Keratinocyte (primary cell): ENCODE results near the gene DOK4. TPM values are rescaled to one million over a fixed set of nuclear protein-coding genes. Genes with fewer than 3 reads are reported as not detected.

ENCODE experiments used
- DNase-seq: peaks from one replicate; pipeline ENCODE4 v3.0.0-alpha.2; 2011; ENCODE audit warnings: low read depth, missing footprints, low spot score
- FAIRE-seq: peaks from 2 replicates; lab custom pipeline; 2011; peaks lifted over from hg19 to GRCh38; lab: Jason Lieb, UNC
- H2AFZ ChIP-seq: 2 replicates; pipeline ENCODE4 v1.6.0; 2012; ENCODE audit warnings: low read length, control low read depth, inconsistent platforms; ENCODE audit not compliant: control insufficient read depth
- H3K27ac ChIP-seq: 2 replicates; pipeline ENCODE4 v1.5.1; 2011; ENCODE audit warnings: low read length; ENCODE audit not compliant: control insufficient read depth, insufficient read depth
- H3K27me3 ChIP-seq: 3 replicates; pipeline ENCODE4 v1.6.0; 2011; ENCODE audit warnings: low read length; ENCODE audit not compliant: control insufficient read depth, insufficient read depth; ENCODE audit errors: extremely low read depth
- H3K36me3 ChIP-seq, 2 experiments: 2 replicates in 1 of 2; 3 replicates in 1 of 2; pipeline ENCODE4 v1.5.1; 2011; ENCODE audit warnings: low read length in 2 of 2, mild to moderate bottlenecking in 1 of 2; ENCODE audit not compliant: control insufficient read depth in 2 of 2, insufficient read depth in 2 of 2; ENCODE audit errors: extremely low read depth in 1 of 2
- H3K4me1 ChIP-seq: 3 replicates; pipeline ENCODE4 v1.5.1; 2011; ENCODE audit warnings: low read length; ENCODE audit not compliant: control insufficient read depth, insufficient read depth; ENCODE audit errors: extremely low read depth
- H3K4me2 ChIP-seq: 3 replicates; pipeline ENCODE4 v1.6.0; 2011; ENCODE audit warnings: low read depth, low read length; ENCODE audit not compliant: control insufficient read depth, insufficient read depth; ENCODE audit errors: extremely low read depth
- H3K4me3 ChIP-seq, 3 experiments: fragments of 200-600 bp in 1 of 3; sonication (generic) in 1 of 3; 2 replicates in 2 of 3; 3 replicates in 1 of 3; pipeline ENCODE4 v1.5.1; 2011 to 2016; ENCODE audit warnings: low read length in 3 of 3, mild to moderate bottlenecking in 3 of 3, control low read depth in 2 of 3, inconsistent platforms in 1 of 3, low read depth in 1 of 3, mixed read lengths in 1 of 3, mixed run types in 1 of 3, moderate library complexity in 1 of 3; ENCODE audit not compliant: control insufficient read depth in 2 of 3, insufficient read depth in 2 of 3; ENCODE audit errors: extremely low read depth in 1 of 3
- H3K79me2 ChIP-seq: 2 replicates; pipeline ENCODE4 v1.6.0; 2012; ENCODE audit warnings: low read length; ENCODE audit not compliant: control insufficient read depth, insufficient read depth
- H3K9ac ChIP-seq: 3 replicates; pipeline ENCODE4 v1.6.0; 2011; ENCODE audit warnings: low read length; ENCODE audit not compliant: control insufficient read depth, insufficient read depth; ENCODE audit errors: extremely low read depth
- H3K9me1 ChIP-seq: 3 replicates; pipeline ENCODE4 v1.6.0; 2011; ENCODE audit warnings: low read length; ENCODE audit not compliant: control insufficient read depth, insufficient read depth; ENCODE audit errors: extremely low read depth
- H3K9me3 ChIP-seq: 2 replicates; pipeline ENCODE4 v1.5.1; 2012; ENCODE audit warnings: low read depth, low read length; ENCODE audit not compliant: control insufficient read depth
- H4K20me1 ChIP-seq: 3 replicates; pipeline ENCODE4 v1.6.0; 2011; ENCODE audit warnings: low read length; ENCODE audit not compliant: control insufficient read depth, insufficient read depth; ENCODE audit errors: extremely low read depth
- EZH2 ChIP-seq: IDR thresholded peaks from one replicate; pipeline ENCODE4 v1.6.1; 2012; ENCODE audit warnings: inconsistent platforms, mild to moderate bottlenecking, low read length, moderate library complexity
- dilution Hi-C: fragments of 300-500 bp; cut with MboI; formaldehyde crosslinking; loops from one replicate; pipeline ENCODE4 v1.7.0; 2020; ENCODE audit warnings: low sequenced_read_pairs; ENCODE audit not compliant: extremely low pct_ligation_motif_present
- polyA plus RNA-seq, 5 experiments: library from polyadenylated mRNA; depleted of rRNA in 3 of 5; stranded (reverse) in 3 of 5; stranded (forward) in 1 of 5; unstranded in 1 of 5; fragments of >200 nt; gene quantifications; 1 replicate in 1 of 5; 2 replicates in 3 of 5; 3 replicates in 1 of 5; pipeline versions ENCODE4 v1.2.1 to v1.2.3, GENCODE V29; 2011 to 2012; ENCODE audit warnings: missing spikeins in 2 of 5, low read depth in 1 of 5, low replicate concordance in 1 of 5
- TF ChIP-seq, protein P1 (sequence below), 3 experiments: IDR thresholded peaks in 1 of 3; conservative IDR thresholded peaks in 1 of 3; optimal IDR thresholded peaks in 1 of 3; 2 replicates in 2 of 3; 3 replicates in 1 of 3; pipeline versions ENCODE3 to v1.5.1; 2011; ENCODE audit warnings: low read length in 3 of 3, mild to moderate bottlenecking in 3 of 3, moderate library complexity in 2 of 3, control low read depth in 1 of 3, inconsistent platforms in 1 of 3; ENCODE audit not compliant: insufficient read depth in 2 of 3; ENCODE audit errors: extremely low read depth in 1 of 3

The DOK4 gene
- polyA plus RNA-seq, 1 donor (not counting 4 experiments of a cell fraction or from before 2014, with no cell fraction given) = 17.6 TPM

DNA sequence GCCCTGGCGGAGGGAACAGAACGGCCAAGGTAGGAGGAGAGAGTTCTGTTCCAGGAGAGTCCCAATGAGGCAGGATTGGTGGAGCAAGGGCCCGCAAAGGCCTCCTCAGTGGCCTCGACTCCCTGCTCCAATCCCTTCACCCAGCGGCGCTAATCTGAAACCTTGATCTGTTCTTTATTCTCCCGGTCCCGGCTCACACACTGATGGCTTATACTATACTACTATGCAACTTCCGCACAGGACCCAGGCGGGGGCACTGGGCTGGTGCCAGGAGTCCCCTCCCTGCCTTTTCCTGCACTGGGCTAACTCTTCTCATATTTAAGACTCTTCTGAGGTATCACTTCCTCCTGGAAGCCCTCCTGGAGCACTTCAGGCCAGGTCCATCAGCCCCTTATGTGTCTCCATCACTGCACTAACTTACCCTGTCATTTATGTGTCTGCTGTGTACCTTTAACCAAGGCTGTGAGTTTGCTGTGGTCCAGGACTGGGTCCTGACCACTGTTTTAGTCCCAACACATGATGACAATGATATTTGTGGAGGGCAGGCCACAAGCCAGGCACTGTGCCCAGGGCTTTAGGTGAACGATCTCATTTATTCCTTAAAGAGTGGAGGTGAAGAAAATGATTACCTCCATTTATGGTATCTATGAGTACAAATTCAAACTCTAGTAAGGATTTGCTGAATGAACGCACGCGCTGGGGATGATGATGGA, 43.3 kb upstream of the DOK4 start:
- Histone ChIP-seq H3K4me1 (peaks cover 17% of the 10 kb centered on the region), H3K9ac (no peak overlapping the region), H3K27me3 (no peaks in the 10 kb centered on the region), H3K79me2 (no peaks in the 10 kb centered on the region), H3K4me2 (no peak overlapping the region), H3K9me3 (no peaks in the 10 kb centered on the region), H2AFZ (no peak overlapping the region), H3K4me3 (no peak overlapping the region), H4K20me1 (no peaks in the 10 kb centered on the region), H3K36me3 (no peaks in the 10 kb centered on the region), H3K9me1 (no peaks in the 10 kb centered on the region), H3K27ac (no peak overlapping the region)
- TF ChIP-seq, protein P1, sequence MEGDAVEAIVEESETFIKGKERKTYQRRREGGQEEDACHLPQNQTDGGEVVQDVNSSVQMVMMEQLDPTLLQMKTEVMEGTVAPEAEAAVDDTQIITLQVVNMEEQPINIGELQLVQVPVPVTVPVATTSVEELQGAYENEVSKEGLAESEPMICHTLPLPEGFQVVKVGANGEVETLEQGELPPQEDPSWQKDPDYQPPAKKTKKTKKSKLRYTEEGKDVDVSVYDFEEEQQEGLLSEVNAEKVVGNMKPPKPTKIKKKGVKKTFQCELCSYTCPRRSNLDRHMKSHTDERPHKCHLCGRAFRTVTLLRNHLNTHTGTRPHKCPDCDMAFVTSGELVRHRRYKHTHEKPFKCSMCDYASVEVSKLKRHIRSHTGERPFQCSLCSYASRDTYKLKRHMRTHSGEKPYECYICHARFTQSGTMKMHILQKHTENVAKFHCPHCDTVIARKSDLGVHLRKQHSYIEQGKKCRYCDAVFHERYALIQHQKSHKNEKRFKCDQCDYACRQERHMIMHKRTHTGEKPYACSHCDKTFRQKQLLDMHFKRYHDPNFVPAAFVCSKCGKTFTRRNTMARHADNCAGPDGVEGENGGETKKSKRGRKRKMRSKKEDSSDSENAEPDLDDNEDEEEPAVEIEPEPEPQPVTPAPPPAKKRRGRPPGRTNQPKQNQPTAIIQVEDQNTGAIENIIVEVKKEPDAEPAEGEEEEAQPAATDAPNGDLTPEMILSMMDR (optimal IDR thresholded peaks at IDR 0.05 in 1 of 3, IDR thresholded peaks at IDR 0.05 in 1 of 3, conservative IDR thresholded peaks at IDR 0.05 in 1 of 3; ENCODE audit: extremely low read depth in 1 of 3, insufficient read depth in 2 of 3, low read length in 3 of 3) = no peak
- no peak for TF ChIP-seq EZH2
- FAIRE-seq (no peak), DNase-seq (no peak)
- dilution Hi-C loops = no loop called here

DNA sequence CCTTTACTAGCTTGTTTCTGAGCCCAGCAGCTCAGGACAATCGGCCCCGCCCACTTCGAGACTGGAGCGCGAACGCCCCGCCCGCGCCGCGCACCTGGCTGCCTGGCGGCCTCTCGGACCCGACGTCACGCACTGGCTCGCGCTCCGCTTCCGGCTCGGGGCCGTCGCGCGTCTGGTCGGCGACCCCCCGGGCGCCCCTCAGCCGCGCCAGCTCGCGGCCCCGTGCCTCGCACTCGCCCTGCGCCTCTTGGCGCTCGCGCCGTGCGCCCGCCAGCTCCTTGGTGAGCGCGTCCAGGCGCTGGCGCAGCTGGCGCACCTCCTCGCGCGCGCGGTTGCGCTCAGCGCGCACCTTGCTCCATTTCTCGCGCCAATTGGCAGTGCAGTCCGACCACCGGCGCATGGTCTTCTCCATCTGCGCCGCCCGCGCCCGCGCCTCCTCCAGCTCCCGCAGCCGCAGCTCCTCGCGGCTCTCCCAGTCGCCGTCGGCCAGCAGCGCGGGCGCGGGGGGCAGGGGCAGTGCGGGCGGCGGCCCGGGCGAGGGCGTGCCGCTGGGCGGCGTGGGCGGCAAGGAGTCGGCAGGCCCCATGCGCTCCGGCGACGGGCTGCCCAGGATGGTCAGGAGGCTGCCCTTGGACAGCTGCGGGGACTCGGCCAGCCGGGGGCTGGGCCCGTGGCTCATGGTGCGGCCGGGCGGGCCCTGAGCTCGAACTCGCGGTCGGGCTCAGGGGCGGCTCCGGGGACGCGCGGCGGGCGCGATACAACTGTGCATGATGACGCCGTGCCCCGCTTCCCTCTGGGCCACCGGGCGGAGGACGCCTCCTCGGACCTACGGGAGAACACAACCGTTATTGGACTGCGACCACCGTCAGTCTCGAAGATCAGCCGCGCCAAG, 42.5 kb upstream of the DOK4 start:
- H3K9me3 ChIP-seq = no peaks in the 10 kb centered on the region
- no peak overlapping the region for H3K4me3 ChIP-seq
- FAIRE-seq (no peak), DNase-seq (no peak)
- H3K27ac ChIP-seq = no peak overlapping the region
- no peaks in the 10 kb centered on the region for H3K27me3 ChIP-seq
- H3K4me1 ChIP-seq = peaks cover 12% of the 10 kb centered on the region
- H3K36me3 ChIP-seq = no peaks in the 10 kb centered on the region
- dilution Hi-C loops = no loop called here
- H3K9ac ChIP-seq = no peak overlapping the region
- no peaks in the 10 kb centered on the region for H3K79me2 ChIP-seq
- no peaks in the 10 kb centered on the region for H4K20me1 ChIP-seq
- peak overlapping the region; percentile 5 for H3K4me2 ChIP-seq
- H2AFZ ChIP-seq = no peak overlapping the region
- H3K9me1 ChIP-seq = no peaks in the 10 kb centered on the region
- TF ChIP-seq, protein P1 (optimal IDR thresholded peaks at IDR 0.05 in 1 of 3, IDR thresholded peaks at IDR 0.05 in 1 of 3, conservative IDR thresholded peaks at IDR 0.05 in 1 of 3; ENCODE audit: extremely low read depth in 1 of 3, insufficient read depth in 2 of 3, low read length in 3 of 3) = no peak
- TF ChIP-seq EZH2 = no peak
